Renal cortical epithelial cell (primary cell): ENCODE results near the gene JAG2. TPM values are rescaled to one million over a fixed set of nuclear protein-coding genes. Genes with fewer than 3 reads are reported as not detected.

Experiments used
- DNase-seq: peaks from one replicate; pipeline ENCODE4 v3.0.0-alpha.2; 2011; ENCODE audit warnings: low read depth
- total RNA-seq: library from RNA; depleted of rRNA; stranded (reverse); fragments of >200 nt; gene quantifications from 2 replicates; pipeline ENCODE4 v1.2.3, GENCODE V29; 2014

Gene JAG2
- total RNA-seq, 1 donor from 2014 or later: 4.2 TPM

DNA sequence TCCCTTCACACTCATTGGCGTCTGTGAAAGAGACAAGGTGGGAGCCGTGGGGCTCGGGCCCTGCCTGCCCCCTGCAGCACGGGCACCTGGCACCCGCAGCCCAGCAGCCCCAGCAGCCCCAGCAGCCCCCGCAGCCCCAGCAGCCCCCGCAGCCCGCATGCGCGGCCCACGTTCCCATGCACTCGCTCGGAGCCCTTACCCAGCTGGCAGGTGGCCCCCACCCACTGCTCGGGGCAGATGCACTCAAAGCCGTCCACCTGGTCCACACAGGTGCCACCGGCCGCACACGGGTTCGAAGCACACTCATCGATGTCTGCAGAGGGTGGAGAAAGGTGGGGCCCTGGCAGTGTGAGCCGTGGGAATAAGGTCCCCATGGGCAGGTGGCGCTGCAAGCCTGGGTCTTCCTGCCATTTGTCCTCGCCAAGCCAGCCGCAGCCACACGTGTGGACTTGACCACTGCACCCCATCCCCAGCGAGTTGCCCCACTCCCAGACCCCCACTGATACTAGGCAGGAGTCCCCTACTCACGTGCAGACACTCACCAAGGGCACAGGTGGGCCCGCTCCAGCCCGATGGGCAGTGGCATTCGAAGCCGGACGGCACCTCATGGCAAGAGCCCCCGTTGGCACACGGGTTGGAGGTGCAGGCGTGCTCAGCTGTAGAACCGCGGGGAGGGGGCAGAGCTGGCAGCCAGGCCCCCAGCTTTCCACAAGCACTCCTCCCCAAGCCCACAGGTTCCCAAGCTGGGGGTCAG lies 17.3 kb downstream of the JAG2 start:
- DNase-seq: no peak

DNA sequence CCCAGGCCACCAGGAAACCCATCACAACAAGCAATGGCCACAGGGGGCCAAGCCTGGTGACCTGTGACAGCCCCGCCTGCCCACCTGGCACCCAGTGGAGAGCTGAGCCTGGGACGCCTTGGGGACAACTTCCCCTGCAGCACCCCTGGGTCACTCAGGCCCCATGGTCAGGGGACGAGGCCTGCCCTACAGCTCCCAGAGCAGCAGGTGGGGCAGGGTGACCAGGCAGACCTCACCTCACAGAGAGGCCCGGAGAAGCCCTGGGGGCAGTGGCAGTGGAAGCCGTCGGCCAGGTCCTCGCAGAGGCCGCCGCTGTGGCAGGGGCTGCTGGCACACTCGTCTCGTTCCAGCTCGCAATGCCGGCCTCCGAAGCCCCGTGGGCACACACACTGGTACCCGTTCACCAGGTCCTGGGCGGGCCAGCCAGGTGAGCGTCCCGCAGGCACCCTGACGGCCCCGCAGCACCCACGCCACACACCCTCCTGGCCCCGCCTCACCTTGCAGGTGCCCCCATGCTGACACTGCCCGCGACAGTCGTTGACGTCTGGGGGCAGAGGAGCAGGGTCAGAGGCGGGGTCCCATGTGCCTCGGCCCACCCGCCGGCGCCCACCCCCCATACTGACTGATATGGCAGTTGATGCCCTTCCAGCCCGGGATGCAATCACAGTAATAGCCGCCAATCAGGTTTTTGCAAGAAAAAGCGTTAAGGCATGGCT lies 18.1 kb downstream of the JAG2 start:
- no peak for DNase-seq

DNA sequence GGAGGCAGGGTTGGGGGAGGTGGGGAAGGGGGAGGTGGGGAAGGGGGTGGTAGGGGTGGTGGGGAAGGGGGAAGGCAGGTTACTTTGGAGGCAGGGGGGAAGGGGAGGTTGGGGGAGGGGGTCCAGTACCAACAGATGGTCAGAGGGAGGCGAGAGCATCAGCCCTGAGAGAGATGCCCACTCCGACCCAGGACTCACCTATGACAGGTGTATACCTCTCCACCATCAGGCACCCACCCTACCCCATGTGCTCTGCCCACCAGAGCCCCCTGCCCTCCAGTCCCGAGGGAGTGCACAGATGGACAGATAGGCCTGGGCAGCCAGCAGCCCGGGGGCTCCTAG lies 18.6 kb downstream of the JAG2 start:
- no peak for DNase-seq

DNA sequence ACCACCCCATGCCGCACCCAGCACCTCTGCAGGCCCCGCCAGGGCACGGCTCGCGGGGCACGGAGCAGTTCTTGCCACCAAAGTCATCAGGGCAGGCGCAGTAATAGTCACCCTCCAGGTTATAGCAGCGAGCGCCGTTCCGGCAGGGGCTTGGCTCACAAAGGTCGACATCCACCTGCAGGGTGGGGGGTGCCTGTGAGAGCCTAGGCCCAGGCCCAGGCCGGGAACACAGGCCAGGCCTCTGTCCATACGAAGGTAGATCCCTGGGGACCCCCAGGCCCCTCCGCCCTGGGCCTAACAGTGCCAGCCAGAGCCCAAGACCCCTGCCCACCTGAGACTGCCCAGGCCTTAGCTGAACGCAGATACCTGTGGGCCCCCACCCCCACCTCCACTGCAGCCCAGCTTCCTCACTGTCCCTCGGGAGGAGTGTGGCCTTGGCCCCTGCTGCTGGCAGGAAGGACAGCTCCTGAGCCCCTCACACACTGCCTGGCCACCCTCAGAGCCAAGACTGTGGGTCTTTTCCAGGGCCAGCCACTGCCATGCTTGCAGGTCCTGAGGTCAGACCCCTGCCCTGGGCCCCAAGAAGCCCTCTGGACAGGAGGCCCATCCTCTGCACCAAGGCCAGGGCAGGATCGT lies 19.3 kb downstream of the JAG2 start:
- DNase-seq: no peak

DNA sequence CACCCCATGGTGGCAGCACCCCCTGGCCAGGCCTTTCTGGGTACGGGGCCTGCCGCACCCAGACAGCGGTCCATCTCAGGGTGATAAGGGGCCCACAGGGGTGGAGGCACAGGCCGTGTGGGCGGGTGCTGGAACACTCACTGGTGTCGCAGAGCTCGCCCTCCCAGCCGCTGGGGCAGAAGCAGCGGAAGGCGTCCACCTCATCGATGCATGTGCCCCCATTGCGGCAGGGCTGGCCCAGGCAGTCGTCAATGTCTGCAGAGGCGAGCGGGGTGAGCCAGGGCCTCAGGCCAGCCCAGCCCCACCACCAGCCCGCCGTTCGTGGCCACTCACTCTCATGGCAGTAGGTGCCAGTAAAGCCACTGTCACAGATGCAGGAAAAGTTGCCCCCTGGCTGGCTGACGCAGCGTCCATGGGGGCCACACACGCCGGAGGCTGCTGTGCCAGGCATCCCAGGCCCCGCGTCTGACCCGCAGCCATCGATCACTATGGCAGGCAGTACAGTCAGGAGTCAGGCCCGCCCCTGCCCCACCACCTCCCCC lies 19.9 kb downstream of the JAG2 start:
- no peak for DNase-seq

DNA sequence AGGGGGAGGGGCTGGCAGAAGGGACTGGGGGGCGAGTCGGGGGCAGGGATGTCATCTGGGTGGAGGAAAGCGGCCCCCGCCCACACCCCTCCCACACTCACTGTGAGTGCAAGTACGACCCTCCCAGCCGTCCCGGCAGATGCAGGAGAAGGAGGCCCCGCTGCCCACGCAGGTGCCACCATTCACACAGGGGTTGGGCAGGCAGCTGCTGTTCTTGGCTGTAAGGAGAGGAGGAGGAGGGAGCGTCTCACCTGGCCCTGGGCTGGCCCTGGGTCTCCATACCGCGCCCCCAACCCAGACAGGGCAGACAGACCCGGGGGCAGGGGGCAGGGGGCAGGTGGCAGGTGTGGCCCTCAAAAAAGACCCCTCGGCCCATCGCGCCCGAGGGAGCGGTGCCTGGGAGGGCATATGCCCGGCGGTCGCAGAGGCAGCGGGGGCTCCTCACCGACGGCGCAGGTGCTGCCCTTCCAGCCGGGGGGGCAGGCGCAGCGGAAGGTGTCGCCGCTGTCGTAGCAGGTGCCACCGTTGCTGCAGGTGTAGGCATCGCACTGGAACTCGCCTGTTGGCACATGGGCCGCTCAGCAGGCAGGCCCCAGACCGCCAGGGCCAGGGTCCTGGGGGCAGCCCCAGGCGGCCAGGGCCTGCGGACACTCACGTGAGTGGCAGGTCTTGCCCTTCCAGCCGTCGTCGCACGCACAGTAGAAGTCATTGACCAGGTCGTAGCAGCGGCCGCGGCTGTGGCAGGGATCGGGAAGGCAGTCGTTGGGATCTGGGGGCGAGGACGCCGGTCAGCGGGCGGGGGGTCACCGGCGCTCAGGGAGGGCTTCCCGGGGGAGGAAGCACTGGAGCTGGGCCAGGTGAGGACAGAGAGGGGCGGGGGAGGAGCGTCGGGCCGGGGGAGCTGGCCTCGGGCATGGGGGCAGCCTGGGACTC lies 20.6 kb downstream of the JAG2 start:
- DNase-seq: no peak

DNA sequence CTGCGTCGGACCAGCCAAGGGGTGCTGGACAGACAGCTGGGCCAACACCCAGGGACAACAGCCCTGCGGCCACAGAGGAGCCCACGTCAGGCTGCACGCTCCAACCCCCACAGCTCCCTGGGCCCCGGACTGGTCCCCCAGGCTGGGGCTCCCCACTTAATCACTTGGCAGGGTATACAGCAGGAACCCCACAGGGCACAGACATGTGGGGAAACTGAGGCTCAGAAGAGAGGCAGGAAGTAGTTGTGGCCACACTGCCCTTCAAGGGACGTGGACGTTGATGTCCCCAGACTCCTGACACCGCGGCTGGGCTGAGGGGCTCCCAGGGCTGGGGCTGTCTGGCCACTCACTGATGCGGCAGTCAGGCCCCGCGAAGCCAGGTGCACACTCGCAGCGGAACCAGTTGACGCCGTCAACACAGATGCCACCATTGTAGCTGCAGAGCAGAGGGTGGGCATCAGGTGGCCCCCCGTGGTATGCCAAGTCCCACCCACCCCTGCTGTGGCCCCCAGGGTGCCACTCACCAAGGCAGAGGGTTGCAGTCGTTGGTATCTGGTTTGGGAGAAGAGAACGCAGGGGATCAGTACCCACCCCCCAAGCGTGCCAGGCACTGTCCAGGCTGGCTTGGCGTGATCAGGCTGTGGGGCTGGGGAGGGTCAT lies 21.5 kb downstream of the JAG2 start:
- no peak for DNase-seq

DNA sequence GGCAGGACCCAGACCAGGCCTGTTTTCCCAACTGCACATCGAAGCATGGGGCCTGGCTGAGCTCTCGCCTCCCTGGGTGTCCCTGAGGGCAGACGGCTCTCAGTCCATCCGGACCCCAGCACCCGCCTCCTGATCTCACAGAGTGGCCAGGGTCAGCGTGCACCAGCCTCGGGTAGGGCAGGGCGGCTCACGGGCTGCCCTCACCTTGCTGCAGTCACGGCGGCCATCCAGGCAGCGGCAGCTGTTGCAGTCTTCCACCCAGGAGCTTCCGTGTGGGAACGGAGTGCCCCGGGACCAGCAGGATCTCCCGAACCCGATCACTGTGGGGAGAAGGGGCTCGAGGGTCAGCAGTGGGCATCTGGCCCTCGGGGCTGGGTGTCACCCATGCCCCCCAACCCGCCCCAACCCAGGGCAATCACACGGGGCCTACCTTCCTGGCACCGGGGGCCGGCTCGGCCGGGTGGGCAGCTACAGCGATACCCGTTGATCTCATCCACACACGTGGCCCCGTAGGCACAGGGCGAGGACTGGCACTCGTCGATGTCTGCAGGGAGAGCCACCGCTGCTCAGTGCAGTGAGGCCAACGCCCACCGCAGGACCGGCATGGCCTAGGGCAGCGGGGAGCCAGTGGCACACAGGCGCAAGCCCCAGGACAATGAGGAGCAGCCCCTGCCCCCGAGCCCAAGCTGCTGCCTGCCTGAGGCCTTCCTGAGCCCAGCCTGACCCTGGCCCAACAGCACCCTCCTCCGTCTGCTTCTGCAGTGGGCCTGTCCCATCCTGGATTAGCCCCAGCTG lies 22.2 kb downstream of the JAG2 start:
- no peak for DNase-seq

DNA sequence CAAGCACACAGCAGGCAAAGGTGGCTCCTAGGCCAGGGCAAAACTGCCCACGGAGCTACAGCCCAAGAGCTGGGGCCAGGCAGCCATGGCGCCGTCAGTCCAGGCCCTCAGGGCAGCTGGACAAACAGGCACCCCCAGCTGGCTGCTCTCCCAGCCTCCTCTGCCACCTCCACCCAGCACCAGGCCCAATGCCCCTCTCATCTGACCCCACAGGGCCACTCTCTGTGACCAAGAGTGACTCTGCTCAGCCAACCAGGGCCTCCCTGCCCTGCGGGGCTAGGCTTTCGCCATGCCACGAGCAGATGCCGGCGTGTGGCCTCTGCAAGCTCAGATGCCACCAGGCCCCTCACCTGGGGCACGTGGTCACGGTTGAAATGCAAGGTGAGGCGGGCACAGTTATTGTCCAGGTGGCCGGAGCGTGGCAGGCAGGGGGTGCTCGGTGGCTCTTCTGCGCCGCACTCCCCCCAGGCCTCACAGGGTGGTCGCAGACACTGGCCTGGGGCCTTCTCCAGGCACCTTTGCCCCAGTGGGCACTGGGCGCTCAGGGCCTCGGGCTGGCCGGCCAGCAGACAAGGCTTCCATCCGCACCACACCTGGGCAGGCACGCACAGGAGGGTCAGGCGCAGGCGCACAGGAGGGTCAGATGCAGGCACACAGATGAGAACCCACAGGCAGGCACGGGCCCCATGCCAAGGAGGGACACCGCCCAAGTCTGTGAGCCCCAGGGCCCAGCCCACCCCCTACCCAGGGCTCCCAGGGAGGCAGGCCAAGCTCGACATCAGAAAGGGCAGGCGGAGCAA lies 23.0 kb downstream of the JAG2 start:
- DNase-seq: no peak

DNA sequence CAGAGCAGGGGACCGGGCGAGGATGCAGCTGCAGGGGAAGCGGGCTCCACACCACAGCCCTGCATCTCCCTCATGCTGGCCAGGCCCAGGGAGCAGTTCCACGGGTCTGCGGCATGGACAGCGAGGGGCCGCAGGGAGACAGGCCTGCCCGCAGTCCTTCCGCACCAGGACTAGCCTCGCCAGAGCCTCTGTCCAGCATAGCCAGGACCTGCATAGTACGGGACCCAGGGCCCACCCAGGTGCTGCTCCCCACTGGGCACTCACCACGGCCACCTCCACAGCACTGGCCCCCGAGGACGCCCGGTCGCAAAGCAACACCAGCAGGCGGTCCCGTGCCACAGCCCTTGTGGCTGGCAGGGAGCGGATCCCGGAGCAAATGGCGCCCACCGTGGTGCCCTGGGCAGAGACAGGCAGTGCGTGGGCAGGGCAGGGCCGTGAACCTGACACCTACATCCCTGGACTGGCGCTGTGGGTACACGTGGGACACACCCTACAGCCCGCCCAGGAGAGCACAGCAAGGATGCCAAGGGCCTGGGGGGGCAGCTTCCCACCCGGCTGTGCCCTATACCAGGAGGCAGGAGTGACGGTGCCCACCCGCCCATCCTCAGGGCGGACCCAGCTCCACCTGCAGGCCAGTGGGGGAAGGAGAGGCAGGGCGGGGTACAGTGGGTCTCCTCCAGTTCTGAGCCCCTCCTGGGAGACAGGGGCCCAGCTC lies 23.8 kb downstream of the JAG2 start:
- no peak for DNase-seq

DNA sequence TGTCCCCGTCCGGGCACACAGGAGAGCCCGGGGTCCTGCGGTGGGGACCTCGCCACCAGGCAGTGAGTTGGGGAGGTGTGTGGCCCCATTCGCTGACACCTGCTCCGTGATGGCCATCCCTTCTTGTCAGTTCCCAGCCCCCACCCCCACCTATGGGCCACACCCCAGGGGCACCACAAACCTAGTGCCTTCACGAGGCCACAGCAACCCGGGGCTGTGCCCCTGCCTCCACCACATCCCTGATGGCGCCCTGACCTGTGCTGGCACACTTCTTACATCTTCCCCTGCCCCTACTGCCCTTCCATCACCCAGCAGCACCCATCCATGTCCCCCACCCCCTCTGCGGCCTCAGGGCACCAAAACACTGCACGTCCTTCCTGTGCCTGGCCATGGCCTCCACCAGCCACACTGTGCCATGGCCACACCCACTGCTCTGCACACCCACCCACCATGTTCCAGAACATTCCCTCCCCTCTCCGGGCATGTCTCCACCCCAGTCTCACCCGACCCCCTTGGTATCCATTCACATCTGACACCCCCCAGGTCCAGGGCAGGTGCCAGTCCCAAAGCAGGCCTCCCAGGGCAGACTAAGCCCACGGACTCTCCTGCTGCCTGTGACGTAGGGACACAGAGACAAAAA lies 24.4 kb downstream of the JAG2 start:
- no peak for DNase-seq

DNA sequence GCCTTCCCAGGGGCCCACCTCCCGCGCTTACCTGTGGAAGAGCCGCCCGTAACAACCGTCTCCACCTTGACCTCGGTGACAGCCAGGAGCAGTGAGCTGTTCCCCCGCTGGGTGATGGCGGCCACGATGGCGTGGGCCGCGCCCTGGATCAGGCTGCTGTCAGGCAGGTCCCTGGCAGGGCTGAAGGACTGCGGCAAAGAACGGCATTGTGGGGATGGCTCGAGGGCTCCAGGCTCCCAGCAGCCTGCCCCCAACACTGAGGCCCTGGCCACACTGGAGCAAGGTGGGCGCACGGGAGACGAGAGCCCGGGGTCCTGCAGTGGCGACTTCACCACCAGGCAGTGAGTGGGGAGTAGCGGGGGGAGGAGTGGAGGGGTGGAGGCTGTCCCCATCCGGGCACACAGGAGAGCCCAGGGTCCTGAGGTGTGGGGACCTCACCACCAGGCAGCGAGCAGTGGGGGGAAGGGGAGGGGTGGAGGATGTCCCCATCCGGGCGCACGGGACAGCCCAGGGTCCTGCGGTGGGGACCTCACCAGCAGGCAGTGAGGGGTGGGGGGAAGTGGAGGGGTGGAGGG lies 25.0 kb downstream of the JAG2 start:
- no peak for DNase-seq

DNA sequence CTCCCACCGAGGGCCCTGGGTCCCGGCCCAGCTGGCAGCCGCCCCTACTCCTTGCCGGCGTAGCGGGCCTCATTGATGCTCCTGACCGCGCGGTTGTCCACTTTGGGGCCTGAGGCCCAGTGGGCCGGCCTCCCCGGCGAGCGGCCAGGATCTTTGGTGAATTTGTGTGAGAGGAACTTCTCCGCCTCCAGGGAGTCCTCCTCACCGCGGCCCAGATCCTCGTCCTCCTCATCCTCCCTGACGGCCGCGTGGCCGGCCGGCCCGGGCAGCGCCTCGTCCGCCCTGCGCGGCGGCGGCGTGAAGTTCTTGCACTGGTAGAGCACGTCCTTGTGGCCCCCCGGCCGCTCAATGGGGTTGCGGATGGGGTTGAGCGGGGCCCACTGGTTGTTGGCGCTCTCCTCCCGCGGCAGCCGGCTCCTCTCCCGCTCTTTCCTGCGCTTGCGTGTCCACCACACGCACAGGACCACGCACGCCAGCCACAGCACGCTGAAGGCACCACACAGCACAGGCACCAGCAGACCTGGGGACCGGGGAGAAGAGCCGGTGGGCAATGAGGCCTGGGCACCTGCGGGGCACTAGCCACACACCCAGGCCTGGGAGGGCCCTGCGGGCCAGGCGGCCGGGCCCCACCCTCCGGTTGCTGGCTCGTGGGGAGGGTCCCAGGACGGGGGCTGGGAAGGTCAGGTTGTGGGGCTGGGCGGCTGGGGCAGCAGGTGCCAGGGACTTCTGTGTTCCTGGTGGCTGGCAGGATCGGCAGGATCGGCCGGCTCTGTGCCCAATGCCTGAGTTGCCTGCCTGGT lies 25.7 kb downstream of the JAG2 start:
- DNase-seq: no peak

DNA sequence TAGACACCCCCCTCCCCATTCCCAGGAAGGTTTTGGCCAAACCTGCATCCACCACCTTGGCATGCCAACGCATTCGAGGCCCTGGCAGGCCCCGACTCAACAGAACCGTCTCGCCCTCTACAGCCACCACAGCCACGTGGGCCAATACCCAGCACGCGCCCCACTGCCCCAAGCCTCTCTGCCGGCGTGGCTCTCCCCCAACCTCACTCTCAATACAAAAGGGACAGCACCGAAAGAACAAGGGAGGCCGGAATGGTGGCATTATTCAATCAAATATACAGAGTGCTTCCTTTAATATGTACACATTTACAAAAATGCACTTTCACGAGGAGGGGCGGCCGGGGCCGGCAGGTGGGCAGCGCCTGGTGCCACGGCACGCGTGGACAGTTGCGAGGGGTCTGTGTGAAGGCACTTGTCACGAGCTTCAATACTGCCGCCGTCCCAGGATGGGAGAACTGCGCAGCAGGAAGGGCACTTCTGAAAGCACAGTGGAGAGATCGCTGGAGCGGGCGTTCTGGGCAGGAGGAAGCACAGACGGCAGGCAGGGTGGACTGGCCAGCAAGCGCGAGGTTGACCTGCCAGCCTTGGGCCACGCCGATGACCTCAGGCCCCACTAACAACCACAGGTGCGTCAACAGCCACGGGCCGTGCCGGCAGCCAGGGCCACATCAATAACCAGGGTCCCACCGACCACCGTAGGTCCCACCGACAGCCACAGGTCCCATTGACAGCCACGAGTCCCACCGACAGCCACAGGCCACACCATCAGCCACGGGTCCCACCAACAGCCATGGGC lies 26.9 kb downstream of the JAG2 start:
- DNase-seq: no peak

DNA sequence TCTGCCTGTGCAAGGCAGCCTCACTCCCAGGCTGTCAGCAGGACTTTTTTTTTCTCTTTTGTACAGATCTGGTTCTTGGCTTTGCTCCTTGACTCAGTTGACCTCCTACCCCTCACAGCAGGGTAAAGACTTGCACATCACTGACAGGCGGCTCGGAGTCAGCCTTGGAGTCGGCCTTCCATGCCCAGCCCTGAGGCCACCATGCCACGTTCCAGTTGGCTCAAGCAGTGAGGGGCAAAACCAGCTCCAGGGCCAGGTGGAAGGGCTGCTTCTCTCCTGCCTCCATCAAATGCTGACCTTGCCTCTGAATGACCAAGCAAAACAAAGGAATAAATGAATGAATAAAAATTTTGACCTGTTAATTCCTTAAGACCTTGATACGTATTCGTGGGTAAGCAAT lies 27.6 kb downstream of the JAG2 start:
- DNase-seq: no peak

DNA sequence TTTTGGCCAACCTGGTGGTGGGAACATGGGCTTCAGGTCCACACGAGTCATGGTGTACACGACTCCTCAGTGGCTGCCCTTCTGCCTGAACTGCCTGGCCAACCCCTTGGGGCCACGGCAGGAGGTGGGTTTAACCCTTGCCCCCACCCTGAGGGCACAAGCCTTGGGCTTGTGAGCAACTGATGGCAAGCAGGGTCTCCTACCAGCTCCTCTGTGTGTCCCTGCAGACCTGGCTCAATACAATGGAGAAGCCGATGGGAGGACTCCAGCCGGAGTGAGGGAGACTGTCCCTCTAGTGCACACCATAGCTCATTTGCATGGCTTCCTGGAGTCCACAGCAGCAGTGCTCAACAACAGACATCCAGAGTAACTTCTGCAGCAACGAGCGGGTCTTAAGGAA lies 28.0 kb downstream of the JAG2 start:
- DNase-seq: no peak
